HCT116 (cell line): Measurements from ENCODE around the gene NHP2. TPM values are rescaled to one million over a fixed set of nuclear protein-coding genes. Genes with fewer than 3 reads are reported as not detected.
A peak's percentile ranks its signal among the peaks of the same experiment; 100 is the strongest.

ENCODE experiments used
- ATAC-seq: fragments of 200-7000 bp; cut with Tn5 transposase; 2 replicates; pipeline ENCODE4 v1.9.1; 2020; ENCODE audit warnings: mild to moderate bottlenecking, moderate library complexity
- BruUV-seq: library from RNA; stranded (reverse); fragments of 400-500 nt; replicated peaks from 2 replicates; lab custom pipeline; 2021; lab: Mats Ljungman, UMichigan
- CTCF ChIA-PET: fragments of 300-600 bp; sonication (Branson Sonifier 250); formaldehyde crosslinking; loops from one replicate; lab custom pipeline; 2021; ENCODE audit warnings: antibody characterized with exemption; lab: Charles Lee
- POLR2A ChIA-PET: fragments of 300-600, 350-600 bp; sonication (Branson Sonifier 250); formaldehyde crosslinking; loops from one replicate; lab custom pipeline; 2021; ENCODE audit warnings: antibody characterized with exemption; lab: Charles Lee
- RAD21 ChIA-PET, 2 experiments: fragments of 300-600 bp; sonication (Branson Sonifier 250); formaldehyde crosslinking; loops; one replicate each; lab custom pipeline; 2023; ENCODE audit warnings: low total read pairs in 2 of 2; ENCODE audit not compliant: uncharacterized antibody in 2 of 2, unreplicated experiment in 2 of 2, low non-redundant PET in 1 of 2; lab: Charles Lee
- DNase-seq: peaks from one replicate; pipeline ENCODE4 v3.0.0-alpha.2; 2010; ENCODE audit warnings: low read depth, low spot score
- H2AFZ ChIP-seq: fragments of 200-600 bp; shearing (Covaris generic), sonication (generic); 2 replicates; pipeline ENCODE4 v1.6.1; 2017; ENCODE audit warnings: low read depth, mixed run types, mixed read lengths, antibody characterized with exemption, low read length; ENCODE audit not compliant: poor library complexity, severe bottlenecking
- H3K27ac ChIP-seq: 2 replicates; pipeline ENCODE4 v1.5.1; 2012; ENCODE audit warnings: low read depth, low read length
- H3K27me3 ChIP-seq: fragments of 200-600 bp; sonication (generic); 2 replicates; pipeline ENCODE4 v1.6.1; 2016; ENCODE audit warnings: mixed run types, low read length, mixed read lengths; ENCODE audit not compliant: insufficient read depth
- H3K36me3 ChIP-seq, 2 experiments: fragments of 200-500 bp in 1 of 2; fragments of 200-600 bp in 1 of 2; sonication (Bioruptor generic) in 1 of 2; sonication (generic) in 1 of 2; 2 replicates each; pipeline versions ENCODE4 v1.5.1 to v1.6.1; 2014 to 2016; ENCODE audit warnings: low read length in 2 of 2, inconsistent platforms in 1 of 2, mixed read lengths in 1 of 2, mixed run types in 1 of 2; ENCODE audit not compliant: insufficient read depth in 2 of 2, control insufficient read depth in 1 of 2
- H3K4me1 ChIP-seq, 2 experiments: fragments of 200-600 bp in 1 of 2; sonication (generic) in 1 of 2; 2 replicates each; pipeline versions ENCODE4 v1.5.1 to v1.6.1; 2012 to 2017; ENCODE audit warnings: low read length in 2 of 2, inconsistent platforms in 1 of 2, mild to moderate bottlenecking in 1 of 2, mixed read lengths in 1 of 2, mixed run types in 1 of 2, moderate library complexity in 1 of 2; ENCODE audit not compliant: insufficient read depth in 2 of 2, control insufficient read depth in 1 of 2
- H3K4me2 ChIP-seq: fragments of 200-600 bp; sonication (generic); 2 replicates; pipeline ENCODE4 v1.6.1; 2017; ENCODE audit warnings: mixed run types, low read length, mixed read lengths
- H3K4me3 ChIP-seq, 2 experiments: fragments of 200-600 bp in 1 of 2; sonication (generic) in 1 of 2; replicated peaks in 1 of 2; 2 replicates each; pipeline ENCODE4 v1.5.1; 2011 to 2016; ENCODE audit warnings: low read length in 2 of 2, control low read depth in 1 of 2, low read depth in 1 of 2, mild to moderate bottlenecking in 1 of 2, mixed read lengths in 1 of 2, mixed run types in 1 of 2
- H3K79me2 ChIP-seq: fragments of 200-600 bp; sonication (generic); 2 replicates; pipeline ENCODE4 v1.6.1; 2017; ENCODE audit warnings: mild to moderate bottlenecking, mixed run types, low read length, moderate library complexity, mixed read lengths; ENCODE audit not compliant: insufficient read depth
- H3K9ac ChIP-seq: fragments of 200-600 bp; sonication (generic); 2 replicates; pipeline ENCODE4 v1.6.1; 2016; ENCODE audit warnings: low read length, mixed read lengths
- H3K9me2 ChIP-seq: fragments of 200-600 bp; sonication (generic), shearing (Covaris generic); 2 replicates; pipeline ENCODE4 v1.6.1; 2017; ENCODE audit warnings: mixed run types, mild to moderate bottlenecking, moderate library complexity; ENCODE audit not compliant: insufficient read depth
- H3K9me3 ChIP-seq, 2 experiments: fragments of 200-500 bp in 1 of 2; fragments of 200-600 bp in 1 of 2; sonication (Bioruptor generic) in 1 of 2; sonication (generic) in 1 of 2; 2 replicates each; pipeline ENCODE4 v1.6.1; 2014 to 2017; ENCODE audit warnings: low read length in 2 of 2, mixed read lengths in 2 of 2, inconsistent platforms in 1 of 2, low read depth in 1 of 2, mild to moderate bottlenecking in 1 of 2, mixed run types in 1 of 2, moderate library complexity in 1 of 2; ENCODE audit not compliant: control insufficient read depth in 1 of 2, insufficient read depth in 1 of 2
- H4K20me1 ChIP-seq: fragments of 200-600 bp; sonication (generic), shearing (Covaris generic); 2 replicates; pipeline ENCODE4 v1.6.1; 2017; ENCODE audit warnings: mixed run types, mild to moderate bottlenecking, moderate library complexity; ENCODE audit not compliant: insufficient read depth
- ATF3 ChIP-seq: IDR thresholded peaks from 2 replicates; pipeline ENCODE4 v1.6.1; 2012
- CBX3 ChIP-seq: IDR thresholded peaks from 2 replicates; pipeline ENCODE4 v1.6.1; 2012; ENCODE audit warnings: low read depth
- CEBPB ChIP-seq: IDR thresholded peaks from 2 replicates; pipeline ENCODE4 v1.6.1; 2012; ENCODE audit warnings: low read depth
- CTCF ChIP-seq, 3 experiments: fragments of 200-600 bp in 1 of 3; sonication (generic) in 1 of 3; IDR thresholded peaks in 2 of 3; conservative IDR thresholded peaks in 1 of 3; 2 replicates each; pipeline ENCODE4 v1.5.1; 2012 to 2017; ENCODE audit warnings: low read depth in 2 of 3, low read length in 2 of 3, antibody characterized with exemption in 1 of 3, borderline replicate concordance in 1 of 3, control low read depth in 1 of 3, mild to moderate bottlenecking in 1 of 3, mixed read lengths in 1 of 3, mixed run types in 1 of 3, moderate library complexity in 1 of 3; ENCODE audit not compliant: insufficient read depth in 1 of 3
- ELF1 ChIP-seq: IDR thresholded peaks from 2 replicates; pipeline ENCODE4 v1.6.1; 2012; ENCODE audit warnings: low read depth, borderline replicate concordance
- FOSL1 ChIP-seq: IDR thresholded peaks from 2 replicates; pipeline ENCODE4 v1.6.1; 2012; ENCODE audit warnings: low read depth
- MAX ChIP-seq: IDR thresholded peaks from 2 replicates; pipeline ENCODE4 v1.6.1; 2012
- POLR2A ChIP-seq: IDR thresholded peaks from 2 replicates; pipeline ENCODE4 v1.7.0; 2011; ENCODE audit warnings: borderline replicate concordance; ENCODE audit not compliant: insufficient read depth, insufficient read length; ENCODE audit errors: extremely low read depth
- POLR2AphosphoS5 ChIP-seq: IDR thresholded peaks from 2 replicates; pipeline ENCODE4 v1.6.1; 2011; ENCODE audit warnings: mild to moderate bottlenecking, low read depth, low read length, moderate library complexity
- RAD21 ChIP-seq: IDR thresholded peaks from 2 replicates; pipeline ENCODE4 v1.6.1; 2012; ENCODE audit warnings: low read depth, mild to moderate bottlenecking
- REST ChIP-seq: IDR thresholded peaks from 2 replicates; pipeline ENCODE4 v1.6.1; 2012; ENCODE audit warnings: low read depth
- TCF7L2 ChIP-seq: IDR thresholded peaks from 2 replicates; pipeline ENCODE4 v1.7.0; 2011; ENCODE audit warnings: borderline replicate concordance, inconsistent platforms; ENCODE audit not compliant: insufficient read depth, insufficient read length; ENCODE audit errors: extremely low read depth
- YY1 ChIP-seq: IDR thresholded peaks from 2 replicates; pipeline ENCODE4 v1.6.1; 2011; ENCODE audit warnings: low read length, low read depth, moderate library complexity, mild to moderate bottlenecking; ENCODE audit not compliant: insufficient replicate concordance; ENCODE audit errors: extremely low read depth
- ZBTB33 ChIP-seq: IDR thresholded peaks from 2 replicates; pipeline ENCODE4 v1.6.1; 2011; ENCODE audit warnings: mild to moderate bottlenecking, low read length, moderate library complexity; ENCODE audit not compliant: insufficient replicate concordance; ENCODE audit errors: extremely low read depth
- ZFX ChIP-seq: fragments of 450-650 bp; IDR thresholded peaks from 2 replicates; pipeline ENCODE4 v1.6.1; 2017
- ZNF274 ChIP-seq: fragments of 200-500 bp; sonication (Bioruptor generic); IDR thresholded peaks from 2 replicates; pipeline ENCODE4 v1.6.1; 2014; ENCODE audit warnings: mild to moderate bottlenecking, low read depth, low read length, inconsistent platforms
- intact Hi-C: fragments of 100-400 bp; cut with micrococcal nuclease; formaldehyde crosslinking; loops from 2 replicates; pipeline ENCODE4 v1.10.0; 2022
- total RNA-seq: library from RNA; stranded (reverse); gene quantifications from one replicate; pipeline ENCODE4 v1.2.1, GENCODE V29; 2021; ENCODE audit not compliant: unreplicated experiment

NHP2 gene
- total RNA-seq, 1 experiment from 2014 or later: 260 TPM

GRCh38 chr5:178113141-178113787 is 40.4 kb downstream of the NHP2 start, which contains the start of gene N4BP3 (continued):
- TF ChIP-seq FOSL1 (no peak), MAX (peak; percentile 47; the same call in 1 of the 2 replicates), ATF3 (no peak), ELF1 (no peak), YY1 (peak; percentile 46), TCF7L2 (peak; percentile 8), POLR2A (no peak), POLR2AphosphoS5 (peak; percentile 76), ZBTB33 (no peak)

GRCh38 chr5:178112545-178112944 is 41.1 kb downstream of the NHP2 start:
- H3K4me1 ChIP-seq: peaks cover 20 to 35% of the 10 kb centered on the region in 2 experiments
- no peak overlapping the region for H3K9ac ChIP-seq
- CTCF ChIA-PET: no interaction called here
- H2AFZ ChIP-seq: peak overlapping the region; percentile 56
- H3K4me3 ChIP-seq: peak overlapping the region; percentile 41 to 76
- H3K27ac ChIP-seq: no peak overlapping the region
- no peaks in the 10 kb centered on the region for H3K36me3 ChIP-seq
- H3K9me2 ChIP-seq: no peaks in the 10 kb centered on the region
- H4K20me1 ChIP-seq: no peaks in the 10 kb centered on the region
- H3K79me2 ChIP-seq: peaks cover 13% of the 10 kb centered on the region; the same call in 1 of the 2 replicates
- intact Hi-C loops: no loop called here
- no peaks in the 10 kb centered on the region for H3K9me3 ChIP-seq
- no TSS peak for BruUV-seq
- peak overlapping the region; percentile 96 for H3K4me2 ChIP-seq
- ATAC-seq: no peak
- DNase-seq: no peak
- POLR2A ChIA-PET: no interaction called here
- no peaks in the 10 kb centered on the region for H3K27me3 ChIP-seq
- RAD21 ChIA-PET: no interaction called here
- TF ChIP-seq ELF1 (no peak), ZNF274 (no peak), CEBPB (no peak), YY1 (no peak), CBX3 (no peak), ZFX (no peak), ATF3 (no peak), CTCF (IDR thresholded peaks at IDR 0.05 in 2 of 3, conservative IDR thresholded peaks at IDR 0.05 in 1 of 3; ENCODE audit: borderline replicate concordance in 1 of 3, insufficient read depth in 1 of 3, low read depth in 2 of 3, low read length in 2 of 3) (no peak), RAD21 (no peak), REST (no peak)
